Measurements from ENCODE around the gene NUP43. TPM values are rescaled to one million over a fixed set of nuclear protein-coding genes. Genes with fewer than 3 reads are reported as not detected.

NUP43 gene
- total RNA-seq, 1 donor from 2014 or later, result 39.7 TPM

- Histone ChIP-seq H3K36me3 (ENCODE audit: insufficient read depth, low read length) (peaks cover 33% of the 10 kb centered on the region), H3K4me2 (ENCODE audit: low read length) (no peak overlapping the region), H3K9me3 (ENCODE audit: insufficient read depth, low read depth, low read length) (no peaks in the 10 kb centered on the region), H3K27ac (ENCODE audit: low read depth, low read length) (no peak overlapping the region), H3K9ac (ENCODE audit: low read length) (no peak overlapping the region), H3K79me2 (ENCODE audit: insufficient read depth, low read length) (no peaks in the 10 kb centered on the region), H4K20me1 (ENCODE audit: insufficient read depth, low read length) (no peaks in the 10 kb centered on the region), H2AFZ (ENCODE audit: low read depth, low read length) (no peak overlapping the region), H3K4me3 (ENCODE audit: insufficient read depth, low read depth, low read length) (no peak overlapping the region), H3K4me1 (ENCODE audit: insufficient read depth, low read length) (no peaks in the 10 kb centered on the region), H3K27me3 (ENCODE audit: insufficient read depth, low read length) (no peaks in the 10 kb centered on the region)
- TF ChIP-seq CTCF (IDR thresholded peaks at IDR 0.05; ENCODE audit: insufficient read depth, low read depth, low read length) (no peak), EZH2 (IDR thresholded peaks at IDR 0.05; ENCODE audit: insufficient read depth, low read length) (no peak)
- Mint-ChIP-seq H3K4me3 (ENCODE audit: unreplicated experiment) (no peak overlapping the region), H3K4me1 (ENCODE audit: low read depth, unreplicated experiment) (no peaks in the 10 kb centered on the region), H3K36me3 (ENCODE audit: low read depth, unreplicated experiment) (peaks cover 7% of the 10 kb centered on the region), H3K27me3 (ENCODE audit: low read depth, unreplicated experiment) (no peaks in the 10 kb centered on the region), H3K27ac (ENCODE audit: unreplicated experiment) (no peak overlapping the region), H3K9me3 (ENCODE audit: unreplicated experiment) (no peaks in the 10 kb centered on the region)
- no peak for DNase-seq (ENCODE audit: low read depth)
- no peak for FAIRE-seq
These were observed 16.5 kb downstream of the NUP43 start for GRCh38 chr6:149729824-149730223.

- no peaks in the 10 kb centered on the region for H3K27me3 Mint-ChIP-seq (ENCODE audit: low read depth, unreplicated experiment)
- Histone ChIP-seq H3K36me3 (ENCODE audit: insufficient read depth, low read length) (peaks cover 32% of the 10 kb centered on the region), H3K79me2 (ENCODE audit: insufficient read depth, low read length) (no peaks in the 10 kb centered on the region), H3K4me2 (ENCODE audit: low read length) (no peak overlapping the region), H3K4me1 (ENCODE audit: insufficient read depth, low read length) (no peaks in the 10 kb centered on the region), H3K27ac (ENCODE audit: low read depth, low read length) (no peak overlapping the region), H4K20me1 (ENCODE audit: insufficient read depth, low read length) (no peaks in the 10 kb centered on the region), H3K9ac (ENCODE audit: low read length) (no peak overlapping the region), H2AFZ (ENCODE audit: low read depth, low read length) (no peak overlapping the region), H3K9me3 (ENCODE audit: insufficient read depth, low read depth, low read length) (no peaks in the 10 kb centered on the region), H3K4me3 (ENCODE audit: insufficient read depth, low read depth, low read length) (no peak overlapping the region), H3K27me3 (ENCODE audit: insufficient read depth, low read length) (no peaks in the 10 kb centered on the region)
- DNase-seq (ENCODE audit: low read depth) (no peak), FAIRE-seq (no peak)
- H3K4me1 Mint-ChIP-seq (ENCODE audit: low read depth, unreplicated experiment), result no peaks in the 10 kb centered on the region
- no peaks in the 10 kb centered on the region for H3K9me3 Mint-ChIP-seq (ENCODE audit: unreplicated experiment)
- H3K36me3 Mint-ChIP-seq (ENCODE audit: low read depth, unreplicated experiment), result peaks cover 7% of the 10 kb centered on the region
- TF ChIP-seq EZH2 (IDR thresholded peaks at IDR 0.05; ENCODE audit: insufficient read depth, low read length), result no peak
- no peak for TF ChIP-seq CTCF (IDR thresholded peaks at IDR 0.05; ENCODE audit: insufficient read depth, low read depth, low read length)
- no peak overlapping the region for H3K4me3 Mint-ChIP-seq (ENCODE audit: unreplicated experiment)
- no peak overlapping the region for H3K27ac Mint-ChIP-seq (ENCODE audit: unreplicated experiment)
These were observed 17.7 kb downstream of the NUP43 start for GRCh38 chr6:149728499-149729234.

GRCh38 chr6:149727793-149728498, 18.4 kb downstream of the NUP43 start:
- Histone ChIP-seq H2AFZ (ENCODE audit: low read depth, low read length) (no peak overlapping the region), H3K9me3 (ENCODE audit: insufficient read depth, low read depth, low read length) (no peaks in the 10 kb centered on the region), H3K27me3 (ENCODE audit: insufficient read depth, low read length) (no peaks in the 10 kb centered on the region), H3K4me1 (ENCODE audit: insufficient read depth, low read length) (no peaks in the 10 kb centered on the region), H3K79me2 (ENCODE audit: insufficient read depth, low read length) (no peaks in the 10 kb centered on the region), H3K9ac (ENCODE audit: low read length) (no peak overlapping the region), H3K27ac (ENCODE audit: low read depth, low read length) (no peak overlapping the region), H3K4me2 (ENCODE audit: low read length) (no peak overlapping the region), H4K20me1 (ENCODE audit: insufficient read depth, low read length) (no peaks in the 10 kb centered on the region), H3K4me3 (ENCODE audit: insufficient read depth, low read depth, low read length) (no peak overlapping the region), H3K36me3 (ENCODE audit: insufficient read depth, low read length) (peaks cover 32% of the 10 kb centered on the region)
- H3K27ac Mint-ChIP-seq (ENCODE audit: unreplicated experiment), result no peak overlapping the region
- TF ChIP-seq CTCF (IDR thresholded peaks at IDR 0.05; ENCODE audit: insufficient read depth, low read depth, low read length) (no peak), EZH2 (IDR thresholded peaks at IDR 0.05; ENCODE audit: insufficient read depth, low read length) (no peak)
- no peaks in the 10 kb centered on the region for H3K9me3 Mint-ChIP-seq (ENCODE audit: unreplicated experiment)
- FAIRE-seq, result no peak
- H3K4me1 Mint-ChIP-seq (ENCODE audit: low read depth, unreplicated experiment), result no peaks in the 10 kb centered on the region
- no peak for DNase-seq (ENCODE audit: low read depth)
- no peak overlapping the region for H3K4me3 Mint-ChIP-seq (ENCODE audit: unreplicated experiment)
- peaks cover 7% of the 10 kb centered on the region for H3K36me3 Mint-ChIP-seq (ENCODE audit: low read depth, unreplicated experiment)
- H3K27me3 Mint-ChIP-seq (ENCODE audit: low read depth, unreplicated experiment), result no peaks in the 10 kb centered on the region

Measured in astrocyte (in vitro differentiated cells and primary cell).